ENCODE data around the gene NOTCH2NLA. TPM values are rescaled to one million over a fixed set of nuclear protein-coding genes. Genes with fewer than 3 reads are reported as not detected.
"Not testable (repeated sequence)": the region's sequence is repeated elsewhere in the genome, so short reads cannot be mapped to it uniquely, and the experiment has no call there.

Gene NOTCH2NLA
- polyA plus RNA-seq (2012; ENCODE audit: missing spikeins): 7.7 TPM

DNA sequence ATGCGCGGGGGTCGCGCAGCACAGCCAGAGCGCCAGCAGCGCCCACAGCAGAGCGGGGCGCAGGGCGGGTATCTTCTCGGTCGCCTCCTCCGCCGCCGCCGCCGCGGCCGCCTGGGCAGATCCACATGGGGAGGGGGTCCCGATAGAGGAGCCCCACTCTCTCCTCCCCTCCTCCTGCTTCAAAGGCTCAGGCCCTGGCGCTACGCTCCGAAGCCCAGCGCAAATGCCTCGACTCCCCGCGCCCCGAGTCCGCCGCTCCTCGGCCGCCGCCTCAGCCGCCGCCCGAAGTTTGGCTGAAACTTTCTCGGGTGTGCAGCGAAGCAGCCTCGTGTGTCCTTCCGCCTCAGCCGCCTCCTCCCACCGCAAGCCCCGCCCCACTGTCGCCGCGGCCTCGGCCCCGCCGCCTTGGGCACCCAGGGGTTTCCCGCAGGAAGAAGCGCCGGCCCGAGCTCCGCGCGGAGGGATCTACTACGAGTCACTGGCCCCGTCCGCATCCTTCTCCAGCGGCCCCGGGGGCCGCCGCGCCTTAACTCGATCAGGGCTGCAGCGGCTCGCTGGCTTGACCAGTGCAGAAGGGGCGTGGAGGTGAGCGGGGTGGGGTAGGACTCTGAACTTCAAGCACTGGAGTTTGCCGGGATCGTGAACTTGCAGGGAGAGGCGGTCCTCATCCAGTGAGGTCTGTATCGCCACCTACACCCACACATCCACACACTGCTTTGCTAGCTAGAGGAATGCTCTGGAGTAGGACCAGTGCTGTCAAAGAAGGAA lies at the start of gene NOTCH2NLA:
TSS of gene NOTCH2NLA (minus strand) at position 312 of the 768 bp plus-strand sequence. CDS start 39,684 bp downstream, outside the sequence.
- peak; percentile 98 for FAIRE-seq
- not testable (repeated sequence) for DNase-seq (ENCODE audit: insufficient read length)

DNA sequence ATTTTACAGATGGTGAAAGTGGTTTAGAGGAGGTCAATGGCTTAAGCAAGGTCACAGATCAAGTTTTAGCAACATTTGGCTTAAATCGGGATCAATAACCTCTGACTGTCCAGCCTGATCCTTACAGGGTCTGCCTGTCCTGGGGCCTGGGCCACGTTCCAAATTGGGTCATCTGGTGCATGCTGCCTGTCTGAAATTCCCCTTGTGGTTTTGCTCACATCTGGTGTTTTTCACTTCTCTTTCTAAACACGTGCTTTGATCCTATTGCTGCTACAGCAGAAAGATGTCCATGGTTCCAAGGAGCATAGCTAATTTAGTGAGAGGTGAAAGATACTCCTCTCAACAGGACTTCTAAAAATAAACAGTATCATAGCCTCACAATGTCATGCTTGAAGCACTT lies 49.5 kb upstream of the NOTCH2NLA start:
- not testable (repeated sequence) for DNase-seq (ENCODE audit: insufficient read length); FAIRE-seq

DNA sequence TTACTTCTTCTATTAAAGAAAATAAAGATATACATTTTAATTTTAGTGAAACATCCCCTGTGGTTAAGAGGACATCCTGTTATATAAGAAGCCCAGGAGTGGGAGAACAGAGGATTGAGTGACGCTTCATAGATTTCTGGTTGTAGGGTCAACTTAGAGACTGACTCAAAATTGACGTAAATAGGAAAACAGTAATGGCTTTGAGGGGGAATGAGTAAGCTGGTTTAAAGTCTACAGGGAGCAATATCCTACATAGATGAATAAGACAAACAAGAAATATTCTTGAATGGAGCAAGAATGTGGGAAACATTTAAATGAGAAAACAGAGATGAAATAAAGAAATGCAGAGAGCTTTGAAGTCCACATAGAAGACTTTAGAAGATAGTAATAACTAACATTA lies 48.3 kb upstream of the NOTCH2NLA start:
- not testable (repeated sequence) for DNase-seq (ENCODE audit: insufficient read length); FAIRE-seq

DNA sequence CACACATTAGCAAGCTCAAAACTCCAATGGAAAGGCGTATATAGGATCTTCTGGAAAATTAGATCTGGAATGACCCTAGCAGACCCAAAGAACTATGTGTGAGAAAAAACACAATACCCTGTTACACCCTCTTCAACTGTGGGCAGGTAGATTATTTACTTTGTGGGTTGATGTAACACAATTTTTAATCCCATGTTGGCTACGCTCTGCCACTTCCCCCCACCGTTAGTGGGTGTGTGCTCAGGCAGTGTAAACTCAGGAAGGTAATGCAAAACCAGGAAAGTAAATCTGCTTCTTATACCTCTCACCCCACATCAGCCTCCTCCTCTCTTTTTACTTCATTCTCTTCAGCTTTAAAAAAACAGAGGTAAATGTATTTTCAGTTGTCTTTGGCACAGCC lies 45.3 kb upstream of the NOTCH2NLA start:
- FAIRE-seq; DNase-seq (ENCODE audit: insufficient read length): not testable (repeated sequence)

GRCh38 chr1:146273194-146273593 lies 44.4 kb upstream of the NOTCH2NLA start:
- FAIRE-seq; DNase-seq (ENCODE audit: insufficient read length): not testable (repeated sequence)

DNA sequence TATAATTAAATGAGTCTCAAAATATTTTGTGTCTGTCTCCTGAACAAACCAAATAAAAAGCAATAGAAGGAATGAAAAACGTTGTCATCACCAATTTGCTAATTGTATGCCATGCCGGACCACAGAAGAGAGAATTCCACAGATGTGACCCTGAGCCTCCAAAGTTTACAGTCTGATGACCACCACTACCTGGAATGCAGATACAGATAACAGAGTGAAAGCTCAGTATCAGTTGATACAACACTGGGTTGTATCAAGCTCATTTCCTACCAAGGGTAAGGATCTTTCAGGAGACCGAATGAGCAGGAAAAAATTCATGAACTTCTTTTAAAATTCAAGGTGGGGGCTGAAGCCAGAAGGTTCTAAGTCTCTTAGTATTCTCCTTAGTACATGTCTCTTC lies 43.9 kb upstream of the NOTCH2NLA start:
- DNase-seq (ENCODE audit: insufficient read length); FAIRE-seq: not testable (repeated sequence)

DNA sequence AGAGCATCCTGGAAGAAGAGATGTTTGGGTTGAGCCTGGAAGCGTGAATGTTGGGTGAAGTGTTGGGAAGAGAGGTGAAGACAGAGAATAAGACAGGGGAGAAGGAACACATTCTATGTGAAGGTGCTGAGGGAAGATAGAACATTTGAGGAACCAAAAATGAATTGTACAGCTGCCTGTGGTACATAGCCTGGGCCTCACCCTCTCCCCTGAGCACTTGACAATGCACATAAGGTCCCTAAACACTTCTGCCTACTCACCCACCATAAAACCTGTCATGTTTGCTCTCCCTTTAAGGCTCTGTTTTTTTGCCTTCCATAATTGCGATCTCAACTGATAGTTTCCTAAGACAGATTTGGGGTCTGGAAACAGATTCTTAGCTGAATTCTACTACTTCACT lies 43.2 kb upstream of the NOTCH2NLA start:
- DNase-seq (ENCODE audit: insufficient read length); FAIRE-seq: not testable (repeated sequence)

DNA sequence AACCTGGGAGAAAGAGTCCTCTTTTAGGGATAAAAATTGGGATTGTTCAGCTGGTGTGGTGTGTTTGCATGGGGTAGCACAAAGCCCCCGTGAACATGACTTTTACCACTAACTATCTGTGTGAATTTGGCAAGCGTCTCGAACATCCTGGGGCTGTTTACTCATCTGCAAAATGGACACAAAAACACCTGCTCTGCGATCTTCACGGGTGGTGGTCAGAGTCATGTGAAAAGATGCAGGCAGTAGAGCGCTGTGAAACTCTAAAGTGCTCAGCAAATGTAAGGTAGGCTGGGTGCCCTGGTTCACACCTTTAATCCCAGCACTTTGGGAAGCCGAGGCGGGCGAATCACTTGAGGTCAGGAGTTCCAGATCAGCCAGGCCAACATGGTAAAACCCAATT lies 41.3 kb upstream of the NOTCH2NLA start:
- not testable (repeated sequence) for DNase-seq (ENCODE audit: insufficient read length); FAIRE-seq

- not testable (repeated sequence) for DNase-seq (ENCODE audit: insufficient read length); FAIRE-seq
Observed at GRCh38 chr1:146266179-146266748, 37.4 kb upstream of the NOTCH2NLA start.

GRCh38 chr1:146264761-146265160 lies 35.9 kb upstream of the NOTCH2NLA start:
- not testable (repeated sequence) for DNase-seq (ENCODE audit: insufficient read length); FAIRE-seq

GRCh38 chr1:146260006-146260730 lies 31.3 kb upstream of the NOTCH2NLA start:
- FAIRE-seq; DNase-seq (ENCODE audit: insufficient read length): not testable (repeated sequence)

- not testable (repeated sequence) for FAIRE-seq; DNase-seq (ENCODE audit: insufficient read length)
Observed at GRCh38 chr1:146257992-146258552, 29.3 kb upstream of the NOTCH2NLA start.

GRCh38 chr1:146254569-146255197 lies 25.9 kb upstream of the NOTCH2NLA start:
- peak; percentile 78 for FAIRE-seq
- not testable (repeated sequence) for DNase-seq (ENCODE audit: insufficient read length)

GRCh38 chr1:146253249-146253855 lies 24.5 kb upstream of the NOTCH2NLA start:
- not testable (repeated sequence) for FAIRE-seq

DNA sequence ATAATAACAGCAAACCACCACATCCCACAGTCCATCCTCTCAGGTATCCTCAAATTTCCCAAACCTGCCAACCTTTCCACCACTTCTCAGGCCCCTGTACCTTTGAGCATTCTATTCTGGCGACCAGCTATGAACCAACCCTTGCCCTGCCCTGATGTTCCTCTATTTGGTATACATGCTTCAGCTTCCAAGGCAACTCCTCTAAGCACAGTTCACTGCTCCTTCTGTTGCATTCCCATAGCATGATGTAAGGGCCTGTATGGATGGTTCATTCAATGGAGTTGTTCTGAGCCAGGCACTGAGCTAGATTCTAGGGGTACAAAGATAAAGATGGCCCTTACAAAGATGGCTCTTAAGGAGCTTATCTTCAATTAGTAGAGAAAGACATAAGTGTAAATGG lies 22.7 kb upstream of the NOTCH2NLA start:
- not testable (repeated sequence) for DNase-seq (ENCODE audit: insufficient read length); FAIRE-seq

More at GRCh38 chr1:146253249-146253855, 24.5 kb upstream of the NOTCH2NLA start:
- not testable (repeated sequence) for DNase-seq (ENCODE audit: insufficient read length)

- not testable (repeated sequence) for FAIRE-seq; DNase-seq (ENCODE audit: insufficient read length)
Observed at GRCh38 chr1:146248643-146249042, 19.8 kb upstream of the NOTCH2NLA start.

DNA sequence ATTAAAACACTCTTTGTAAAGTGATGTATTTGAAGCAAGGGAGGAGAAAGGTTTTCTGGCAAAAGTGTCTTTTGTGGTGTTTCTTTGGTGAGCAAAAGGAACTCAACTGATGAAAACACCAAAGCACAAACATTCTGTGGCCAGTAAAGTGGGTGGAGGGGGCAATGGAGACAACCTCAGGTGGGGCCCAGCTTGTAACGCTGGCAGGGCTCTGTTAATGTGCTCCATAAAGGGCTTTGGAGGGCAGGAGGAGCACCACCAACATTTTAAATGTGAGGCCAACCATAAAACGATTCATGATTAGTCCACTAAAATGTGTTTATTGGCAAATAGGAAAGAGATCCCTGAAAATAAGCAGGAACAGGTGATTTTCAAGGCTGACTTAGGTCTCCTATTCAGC lies 7.8 kb upstream of the NOTCH2NLA start:
- not testable (repeated sequence) for FAIRE-seq; DNase-seq (ENCODE audit: insufficient read length)

- not testable (repeated sequence) for FAIRE-seq; DNase-seq (ENCODE audit: insufficient read length)
Observed at GRCh38 chr1:146236026-146236601, 7.3 kb upstream of the NOTCH2NLA start.

GRCh38 chr1:146228144-146228682 lies 608 bp downstream of the NOTCH2NLA start:
- not testable (repeated sequence) for DNase-seq (ENCODE audit: insufficient read length); FAIRE-seq

Data from GM12892 (cell line).